H1 (cell line): ENCODE data around the gene SPRYD4. TPM values are rescaled to one million over a fixed set of nuclear protein-coding genes. Genes with fewer than 3 reads are reported as not detected.

Source experiments
- CTCF ChIA-PET: fragments of 300-600 bp; sonication (Branson Sonifier 250); formaldehyde crosslinking; loops from one replicate; lab custom pipeline; 2021; ENCODE audit not compliant: partially characterized antibody; lab: Charles Lee
- POLR2A ChIA-PET: fragments of 300-600 bp; sonication (Branson Sonifier 250); formaldehyde crosslinking; loops from one replicate; lab custom pipeline; 2021; ENCODE audit warnings: inconsistent platforms; ENCODE audit not compliant: partially characterized antibody; lab: Charles Lee
- DNase-seq, 2 experiments: peaks; one replicate each; pipeline versions ENCODE4 v3.0.0 to v3.0.0-alpha.2; 2010 to 2022; ENCODE audit warnings: low spot score in 2 of 2, low read depth in 1 of 2, mixed read lengths in 1 of 2
- FAIRE-seq: peaks from 2 replicates; lab custom pipeline; 2011; peaks lifted over from hg19 to GRCh38; lab: Jason Lieb, UNC
- H2AFZ ChIP-seq: 2 replicates; pipeline ENCODE4 v1.8.1; 2012; ENCODE audit warnings: low read length, inconsistent platforms
- H2AK5ac ChIP-seq: 2 replicates; pipeline ENCODE4 v1.6.1; 2013; ENCODE audit warnings: low read depth, low read length
- H2BK120ac ChIP-seq: replicated peaks from 2 replicates; pipeline ENCODE3; 2013; ENCODE audit warnings: low read depth, low read length, inconsistent platforms
- H2BK12ac ChIP-seq: 2 replicates; pipeline ENCODE4 v1.6.1; 2013; ENCODE audit warnings: low read depth, low read length
- H2BK15ac ChIP-seq: 2 replicates; pipeline ENCODE4 v1.6.1; 2013; ENCODE audit warnings: low read length
- H2BK20ac ChIP-seq: 2 replicates; pipeline ENCODE4 v1.6.1; 2013; ENCODE audit warnings: low read length
- H2BK5ac ChIP-seq: 2 replicates; pipeline ENCODE4 v1.6.1; 2013; ENCODE audit warnings: low read depth, low read length
- H3K14ac ChIP-seq: 2 replicates; pipeline ENCODE4 v1.6.1; 2013; ENCODE audit warnings: inconsistent platforms; ENCODE audit not compliant: insufficient read length
- H3K18ac ChIP-seq: 2 replicates; pipeline ENCODE4 v1.6.1; 2013; ENCODE audit warnings: low read length; ENCODE audit errors: extremely low read depth
- H3K23ac ChIP-seq: 2 replicates; pipeline ENCODE4 v1.6.1; 2013; ENCODE audit warnings: inconsistent platforms; ENCODE audit not compliant: insufficient read length
- H3K23me2 ChIP-seq: 2 replicates; pipeline ENCODE4 v1.6.1; 2013; ENCODE audit warnings: low read depth, low read length
- H3K27ac ChIP-seq: 2 replicates; pipeline ENCODE4 v1.6.1; 2011; ENCODE audit warnings: low read depth, low read length, inconsistent platforms
- H3K27me3 ChIP-seq, 4 experiments: replicated peaks in 1 of 4; 1 replicate in 1 of 4; 2 replicates in 3 of 4; pipeline versions ENCODE4 v1.6.1 to v1.8.1; 2011 to 2013; ENCODE audit warnings: low read length in 3 of 4, mild to moderate bottlenecking in 3 of 4, inconsistent platforms in 2 of 4, mixed read lengths in 2 of 4, moderate library complexity in 1 of 4; ENCODE audit not compliant: control insufficient read depth in 3 of 4, insufficient read depth in 3 of 4; ENCODE audit errors: extremely low read depth in 1 of 4
- H3K36me3 ChIP-seq, 4 experiments: 2 replicates each; pipeline versions ENCODE4 v1.6.1 to v1.8.1; 2011 to 2013; ENCODE audit warnings: mild to moderate bottlenecking in 4 of 4, low read length in 3 of 4, moderate library complexity in 2 of 4, control low read depth in 1 of 4, inconsistent platforms in 1 of 4; ENCODE audit not compliant: insufficient read depth in 4 of 4, control insufficient read depth in 2 of 4
- H3K4ac ChIP-seq: replicated peaks from 2 replicates; pipeline ENCODE3; 2013; ENCODE audit warnings: low read length, low read depth, mixed read lengths, inconsistent platforms; ENCODE audit not compliant: insufficient read length
- H3K4me1 ChIP-seq, 4 experiments: replicated peaks in 1 of 4; 1 replicate in 1 of 4; 2 replicates in 3 of 4; pipeline versions ENCODE4 v1.6.1 to v1.8.1; 2011 to 2013; ENCODE audit warnings: low read length in 3 of 4, inconsistent platforms in 2 of 4, mixed read lengths in 1 of 4; ENCODE audit not compliant: insufficient read depth in 4 of 4, control insufficient read depth in 3 of 4
- H3K4me2 ChIP-seq, 2 experiments: 2 replicates each; pipeline versions ENCODE4 v1.6.1 to v1.8.1; 2011 to 2013; ENCODE audit warnings: low read depth in 2 of 2, low read length in 2 of 2, control low read depth in 1 of 2, inconsistent platforms in 1 of 2, mild to moderate bottlenecking in 1 of 2; ENCODE audit not compliant: insufficient read depth in 1 of 2
- H3K4me3 ChIP-seq, 4 experiments: fragments of 200-600, 300-600 bp in 1 of 4; sonication (generic), shearing (Covaris generic), sonication (Bioruptor Twin) in 1 of 4; 2 replicates each; pipeline versions ENCODE4 v1.5.1 to v1.8.1; 2011 to 2016; ENCODE audit warnings: low read length in 4 of 4, low read depth in 3 of 4, control low read depth in 2 of 4, inconsistent platforms in 2 of 4, mild to moderate bottlenecking in 2 of 4, mixed read lengths in 1 of 4, moderate library complexity in 1 of 4; ENCODE audit not compliant: insufficient read depth in 2 of 4; ENCODE audit errors: extremely low read depth in 1 of 4
- H3K56ac ChIP-seq: replicated peaks from 2 replicates; pipeline ENCODE3; 2013; ENCODE audit warnings: low read depth, mild to moderate bottlenecking, mixed read lengths, low read length, inconsistent platforms; ENCODE audit not compliant: insufficient read length
- H3K79me1 ChIP-seq: 2 replicates; pipeline ENCODE4 v1.6.1; 2013; ENCODE audit warnings: low read depth, low read length, control low read depth
- H3K79me2 ChIP-seq, 2 experiments: 2 replicates each; pipeline versions ENCODE4 v1.6.1 to v1.8.1; 2012 to 2013; ENCODE audit warnings: low read length in 2 of 2, mild to moderate bottlenecking in 2 of 2, inconsistent platforms in 1 of 2; ENCODE audit not compliant: insufficient read depth in 2 of 2, control insufficient read depth in 1 of 2
- H3K9ac ChIP-seq, 4 experiments: replicated peaks in 1 of 4; 1 replicate in 1 of 4; 2 replicates in 3 of 4; pipeline versions ENCODE4 v1.6.1 to v1.8.1; 2011 to 2013; ENCODE audit warnings: low read depth in 3 of 4, low read length in 3 of 4, control low read depth in 2 of 4, mild to moderate bottlenecking in 2 of 4, moderate library complexity in 2 of 4, inconsistent platforms in 1 of 4; ENCODE audit errors: extremely low read depth in 1 of 4
- H3K9me3 ChIP-seq, 2 experiments: 2 replicates each; pipeline versions ENCODE4 v1.6.1 to v1.8.1; 2012 to 2013; ENCODE audit warnings: mild to moderate bottlenecking in 2 of 2, moderate library complexity in 2 of 2, control low read depth in 1 of 2, inconsistent platforms in 1 of 2, low read depth in 1 of 2, low read length in 1 of 2, mixed read lengths in 1 of 2; ENCODE audit not compliant: insufficient read depth in 2 of 2
- H4K20me1 ChIP-seq, 2 experiments: replicated peaks in 1 of 2; 2 replicates each; pipeline versions ENCODE3 to v1.8.1; 2011 to 2013; ENCODE audit warnings: inconsistent platforms in 2 of 2, low read length in 2 of 2, mild to moderate bottlenecking in 1 of 2; ENCODE audit not compliant: insufficient read depth in 2 of 2, control insufficient read depth in 1 of 2
- H4K5ac ChIP-seq: 2 replicates; pipeline ENCODE4 v1.6.1; 2013; ENCODE audit warnings: low read length, low read depth, mixed read lengths, inconsistent platforms; ENCODE audit not compliant: insufficient read length
- H4K8ac ChIP-seq: 2 replicates; pipeline ENCODE4 v1.8.0; 2013; ENCODE audit warnings: mild to moderate bottlenecking, moderate library complexity, low read length, inconsistent platforms; ENCODE audit not compliant: insufficient read depth; ENCODE audit errors: extremely low read depth
- H4K91ac ChIP-seq: replicated peaks from 2 replicates; pipeline ENCODE3; 2013; ENCODE audit warnings: low read length, mixed read lengths, inconsistent platforms; ENCODE audit not compliant: insufficient read length
- ATF3 ChIP-seq: IDR thresholded peaks from 2 replicates; pipeline ENCODE4 v1.6.1; 2011; ENCODE audit warnings: low read depth, mild to moderate bottlenecking, low read length; ENCODE audit not compliant: insufficient read depth
- E2F6 ChIP-seq: IDR thresholded peaks from 2 replicates; pipeline ENCODE4 v1.6.1; 2012; ENCODE audit warnings: inconsistent platforms
- WGBS, 2 experiments: shearing (Covaris generic) in 1 of 2; methylation state at CpG; one replicate each; pipeline versions ENCODE4 v1.1.6 to v1.1.7; 2013 to 2015; ENCODE audit warnings: low lambda C conversion rate in 2 of 2, mixed read lengths in 2 of 2, inconsistent platforms in 1 of 2, low coverage in 1 of 2, missing lambda C conversion rate in 1 of 2; ENCODE audit not compliant: insufficient replicate concordance in 2 of 2, insufficient coverage in 1 of 2, insufficient read length in 1 of 2; ENCODE audit errors: extremely low coverage in 1 of 2, missing lambda C conversion rate in 1 of 2; 5-methylcytosine and 5-hydroxymethylcytosine counted together
- polyA plus RNA-seq, 7 experiments: library from polyadenylated mRNA; depleted of rRNA in 3 of 7; stranded (reverse) in 5 of 7; unstranded in 2 of 7; fragments of >200 nt in 5 of 7; fragments of 200-250 nt in 2 of 7; gene quantifications; 1 replicate in 5 of 7; 2 replicates in 1 of 7; 4 replicates in 1 of 7; pipeline versions ENCODE4 v1.2.1 to v1.2.3, GENCODE V29; 2011 to 2013; ENCODE audit warnings: missing spikeins in 2 of 7, mixed read lengths in 2 of 7
- total RNA-seq: library from RNA; stranded (reverse); fragmentation: NEBNext Ultra II Directional; extraction: Animal tissue kit (Norgen Biotek cat#: 25700); gene quantifications from 2 replicates; pipeline ENCODE4 v1.2.1, GENCODE V29; 2021

The SPRYD4 gene
- total and polyA plus RNA-seq, 2 of the 8 experiments (the other 6 are each of a cell fraction or from before 2014, with no cell fraction given) = 4.3 to 5.3 TPM

GRCh38 chr12:56454557-56454956 is 13.8 kb upstream of the SPRYD4 start, which contains the start of gene MIP:
MIP (minus strand) TSS chr12:56454657; CDS start chr12:56454613, 44 bp downstream.
- TF ChIP-seq E2F6 (peak; percentile 84), ATF3 (no peak)
- no peak within 1 kb of the TSS for H3K27ac ChIP-seq
- H4K20me1 ChIP-seq = no peaks in the 10 kb centered on the region
- H4K5ac ChIP-seq = no peak within 1 kb of the TSS
- H2AFZ ChIP-seq = 0 out of 2 replicates have a peak within 1 kb of the TSS, but pooled peaks have one; percentile 36
- no peak within 1 kb of the TSS for H3K9ac ChIP-seq
- peak within 1 kb of the TSS; percentile 10 for H4K91ac ChIP-seq
- 76% methylated on average over 5 of the region's 5 CpGs; no CpG with 5 or more reads in 1 of the 2 experiments for WGBS, 2 experiments
- no peak within 1 kb of the TSS for H2BK5ac ChIP-seq
- CTCF ChIA-PET = interaction anchor here (12.4 kb wide), 1 partner anchor 6 kb away, joined by 124 read pairs; no protein-coding TSS in a partner anchor
- POLR2A ChIA-PET = interaction anchor here (1.0 to 7.3 kb wide), 4 partner anchors 7 to 15 kb away, joined by 3 to 74 read pairs (median 4); no protein-coding TSS in a partner anchor
- no peak for DNase-seq
- no peaks in the 10 kb centered on the region for H3K79me1 ChIP-seq
- H4K8ac ChIP-seq = peak within 1 kb of the TSS; percentile 26; the same call in 1 of the 2 replicates
- H3K14ac ChIP-seq = no peak within 1 kb of the TSS
- H2BK120ac ChIP-seq = no peak within 1 kb of the TSS
- H3K36me3 ChIP-seq = no peaks in the 10 kb centered on the region
- H2BK20ac ChIP-seq = peak within 1 kb of the TSS; percentile 66; the same call in 1 of the 2 replicates
- H3K18ac ChIP-seq = no peak within 1 kb of the TSS; the same call in 1 of the 2 replicates
- H2BK15ac ChIP-seq = no peak within 1 kb of the TSS; the same call in 1 of the 2 replicates
- no peaks in the 10 kb centered on the region for H3K27me3 ChIP-seq
- no peak within 1 kb of the TSS for H2AK5ac ChIP-seq
- H3K79me2 ChIP-seq = no peaks in the 10 kb centered on the region
- H3K9me3 ChIP-seq = no peaks in the 10 kb centered on the region
- H3K56ac ChIP-seq = no peak within 1 kb of the TSS
- no peak within 1 kb of the TSS for H3K4me2 ChIP-seq
- H3K4me3 ChIP-seq = no peak within 1 kb of the TSS
- peak within 1 kb of the TSS; percentile 43; the same call in 1 of the 2 replicates for H2BK12ac ChIP-seq
- no peak for FAIRE-seq
- no peaks in the 10 kb centered on the region for H3K23me2 ChIP-seq
- no peak within 1 kb of the TSS for H3K23ac ChIP-seq
- no peak within 1 kb of the TSS for H3K4ac ChIP-seq
- H3K4me1 ChIP-seq = peaks cover 3 to 6% (median 5%) of the 10 kb centered on the region in 4 experiments; a peak in 5 of 7 replicates
